ENCODE measurements around the gene PTDSS2.

Gene PTDSS2

DNA sequence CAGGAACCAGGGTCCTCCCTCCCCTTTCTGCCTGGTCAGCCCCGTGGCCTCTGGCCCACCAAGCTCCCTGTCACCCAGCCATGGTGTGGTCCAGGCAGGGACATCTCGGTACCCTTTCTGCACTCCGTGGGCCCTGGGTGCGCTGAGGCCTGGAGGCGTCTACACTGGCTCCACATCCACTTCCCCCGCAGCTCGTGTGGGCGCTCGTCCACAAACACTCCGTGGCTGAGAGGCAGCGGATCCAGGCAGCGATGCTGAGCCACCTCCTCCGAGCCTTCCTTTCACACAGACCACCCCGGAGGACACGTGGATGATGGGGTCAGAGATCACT, 40.8 kb downstream of the PTDSS2 start:
- no peak for DNase-seq (ENCODE audit: low read depth)

DNA sequence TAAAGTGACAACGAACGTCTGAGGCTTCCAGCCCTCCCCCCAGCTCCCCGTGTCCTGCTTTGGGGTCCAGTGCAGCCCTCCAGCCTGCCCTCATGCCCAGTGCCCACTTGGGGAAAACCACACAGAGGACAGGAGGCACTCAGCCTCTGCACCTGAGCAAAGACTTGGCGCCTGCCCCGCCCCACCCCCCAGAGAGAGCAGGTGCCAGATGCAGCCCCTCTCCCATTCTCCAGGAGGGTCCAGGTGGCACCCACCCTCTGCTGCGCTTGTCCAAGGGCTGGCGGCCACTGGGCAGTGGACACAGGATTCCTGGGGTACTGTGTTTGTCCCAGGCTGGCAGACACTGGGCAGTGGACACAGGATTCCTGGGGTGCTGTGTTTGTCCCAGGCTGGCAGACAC, 41.3 kb downstream of the PTDSS2 start:
- no peak for DNase-seq (ENCODE audit: low read depth)

- DNase-seq (ENCODE audit: low read depth), result no peak
Measured at GRCh38 chr11:492427-493226, 42.5 kb downstream of the PTDSS2 start.

GRCh38 chr11:494761-495536, 44.9 kb downstream of the PTDSS2 start:
- DNase-seq (ENCODE audit: low read depth), result no peak

GRCh38 chr11:495537-495931, 45.5 kb downstream of the PTDSS2 start:
- no peak for DNase-seq (ENCODE audit: low read depth)

DNA sequence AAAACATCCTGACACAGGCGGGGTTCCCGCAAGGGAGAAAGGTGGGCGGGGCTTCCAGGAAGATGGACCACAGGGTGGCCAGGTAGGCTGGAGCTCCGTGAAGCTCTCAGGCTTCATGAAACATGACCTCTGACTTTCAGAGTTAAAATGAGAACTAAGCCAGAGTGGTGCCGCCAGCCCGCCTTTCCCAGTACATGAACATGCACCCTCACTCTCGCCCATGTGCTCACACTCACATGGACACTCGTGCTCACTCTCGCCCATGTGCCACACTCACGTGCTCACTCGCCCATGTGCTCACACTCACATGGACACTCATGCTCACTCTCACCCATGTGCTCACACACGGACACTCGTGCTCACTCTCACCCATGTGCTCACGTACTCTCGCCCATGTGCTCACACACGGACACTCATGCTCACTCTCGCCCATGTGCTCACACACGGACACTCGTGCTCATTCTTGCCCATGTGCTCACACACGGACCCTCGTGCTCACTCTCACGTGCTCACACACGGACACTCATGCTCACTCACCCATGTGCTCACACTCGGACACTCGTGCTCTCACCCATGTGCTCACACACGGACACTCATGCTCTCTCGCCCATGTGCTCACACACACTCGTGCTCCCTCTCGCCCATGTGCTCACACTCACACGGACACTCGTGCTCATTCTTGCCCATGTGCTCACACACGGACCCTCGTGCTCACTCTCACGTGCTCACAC, 46.9 kb downstream of the PTDSS2 start:
- DNase-seq (ENCODE audit: low read depth), result no peak

DNA sequence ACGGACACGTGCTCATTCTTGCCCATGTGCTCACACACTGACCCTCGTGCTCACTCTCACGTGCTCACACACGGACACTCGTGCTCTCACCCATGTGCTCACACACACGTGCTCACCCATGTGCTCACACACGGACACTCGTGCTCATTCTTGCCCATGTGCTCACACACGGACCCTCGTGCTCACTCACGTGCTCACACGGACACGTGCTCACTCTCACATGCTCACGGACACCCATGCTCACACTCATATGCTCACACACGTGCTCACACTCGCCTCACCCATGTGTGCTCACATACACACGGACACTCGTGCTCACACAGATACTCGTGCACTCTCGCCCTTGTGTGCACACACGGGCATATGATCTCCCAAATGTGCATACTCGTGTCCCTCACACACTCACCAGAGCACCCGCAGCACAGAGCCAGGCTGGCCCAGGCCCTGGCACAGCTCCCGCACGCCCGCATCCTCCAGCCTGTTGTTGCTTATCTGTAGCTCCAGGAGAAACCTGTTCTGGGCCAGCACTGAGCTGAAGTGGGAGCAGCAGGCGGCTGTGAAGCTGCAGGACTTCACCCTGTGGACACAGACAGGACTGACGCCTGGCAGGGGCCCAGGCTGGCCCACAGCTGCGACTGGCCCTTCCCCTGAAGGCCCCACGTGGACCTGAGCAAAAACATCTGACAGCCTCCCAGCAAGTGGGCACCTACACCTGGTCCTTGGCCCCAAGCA, 47.7 kb downstream of the PTDSS2 start:
- no peak for DNase-seq (ENCODE audit: low read depth)

DNA sequence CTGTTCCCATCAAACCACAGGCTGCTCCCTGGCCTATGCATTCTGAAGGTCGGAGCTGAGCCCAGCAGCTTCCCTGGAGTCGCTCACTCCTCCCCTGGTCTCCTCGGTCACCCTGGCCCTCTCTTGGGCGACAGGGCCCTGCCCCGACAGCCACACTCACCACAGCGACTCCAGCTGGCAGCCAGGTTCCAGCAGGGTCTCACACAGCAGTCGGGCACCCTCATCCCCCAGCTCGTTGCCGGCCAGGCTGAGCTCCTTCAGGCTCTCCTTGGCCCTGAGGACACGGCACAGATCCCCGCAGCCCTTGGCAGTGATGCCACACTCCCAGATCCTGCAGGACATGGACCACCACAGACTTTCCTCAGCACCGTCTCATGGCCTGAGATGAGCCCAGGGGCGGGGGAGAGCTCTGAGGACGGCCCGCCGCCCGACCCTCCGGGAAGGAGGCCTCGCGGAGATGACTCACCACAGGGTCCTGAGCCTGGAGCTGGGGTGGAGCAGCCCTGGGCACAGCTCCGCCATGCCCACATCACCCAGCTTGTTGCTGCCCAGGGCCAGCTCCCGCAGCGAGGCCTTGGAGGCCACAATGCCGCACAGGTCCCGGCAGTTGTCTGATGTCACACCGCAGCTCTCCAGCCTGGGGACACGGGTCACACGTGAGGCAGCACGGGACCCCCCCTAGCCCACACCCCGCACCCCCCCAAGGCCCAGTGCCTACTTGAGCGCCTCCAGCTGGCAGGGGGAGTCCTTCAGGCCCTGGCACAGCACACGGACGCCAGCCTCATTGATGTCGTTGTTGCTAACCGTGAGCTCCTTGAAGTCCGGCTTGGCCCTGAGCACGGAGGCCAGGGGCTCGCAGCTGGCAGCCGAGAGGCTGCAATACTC, 48.5 kb downstream of the PTDSS2 start:
- DNase-seq (ENCODE audit: low read depth), result no peak

GRCh38 chr11:499201-500076, 49.4 kb downstream of the PTDSS2 start:
- DNase-seq (ENCODE audit: low read depth), result no peak

- DNase-seq (ENCODE audit: low read depth), result no peak
Measured at GRCh38 chr11:501001-501682, 51.1 kb downstream of the PTDSS2 start.

GRCh38 chr11:501683-502287, 51.7 kb downstream of the PTDSS2 start:
- DNase-seq (ENCODE audit: low read depth), result no peak

- DNase-seq (ENCODE audit: low read depth), result no peak
Measured at GRCh38 chr11:502288-503178, 52.5 kb downstream of the PTDSS2 start.

GRCh38 chr11:503179-503981, 53.3 kb downstream of the PTDSS2 start:
- peak; percentile 51 for DNase-seq (ENCODE audit: low read depth)

DNA sequence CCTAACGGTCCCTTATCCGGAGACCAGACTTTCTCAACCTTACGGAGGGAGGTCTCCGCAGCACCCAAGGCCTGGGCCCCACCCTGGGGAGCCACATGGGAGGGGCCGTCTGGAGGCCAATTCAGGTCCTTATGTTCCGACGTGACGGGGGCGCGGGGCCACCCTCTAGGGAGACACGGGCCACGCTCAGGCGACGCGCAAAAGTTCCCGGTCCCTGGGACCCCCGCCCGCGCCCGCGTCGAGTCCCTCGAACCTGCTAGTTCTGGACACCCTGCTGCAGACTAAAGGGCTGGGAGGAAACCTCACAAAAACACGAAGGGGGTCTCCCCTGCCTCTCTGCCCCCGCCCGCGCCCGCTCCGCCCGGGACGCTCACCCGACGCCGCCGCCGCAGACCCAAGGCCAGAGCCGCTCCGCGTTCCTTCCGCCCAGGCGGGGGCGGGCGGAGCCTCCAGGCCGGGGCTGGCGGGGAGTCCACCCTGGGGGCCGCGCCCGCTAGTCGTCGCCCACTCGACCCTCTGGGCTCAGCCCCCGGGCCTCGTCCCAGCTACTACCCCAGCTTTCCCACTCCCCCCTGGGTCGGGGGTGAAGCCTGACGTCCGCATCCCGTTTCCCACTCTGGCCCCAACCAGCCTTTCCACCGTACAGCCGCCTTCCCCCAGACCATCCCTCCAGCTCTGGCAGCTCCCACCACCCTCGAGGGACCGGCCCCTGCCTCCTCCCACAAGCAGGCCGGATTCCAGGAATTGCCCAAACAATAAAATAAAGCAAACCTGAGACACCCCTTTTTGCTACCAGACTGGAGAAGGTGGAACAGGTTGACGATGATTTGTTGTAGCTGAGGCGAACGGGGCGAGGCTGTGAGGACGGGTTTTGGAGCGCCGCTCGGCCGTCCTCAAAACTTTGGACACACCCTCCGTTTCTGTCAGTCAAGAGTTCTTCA, 54.2 kb downstream of the PTDSS2 start:
- DNase-seq (ENCODE audit: low read depth), result peak; percentile 59

- no peak for DNase-seq (ENCODE audit: low read depth)
Measured at GRCh38 chr11:504994-505344, 54.9 kb downstream of the PTDSS2 start.
